H9 (cell line): ENCODE data around the gene MROH2B. TPM values are rescaled to one million over a fixed set of nuclear protein-coding genes. Genes with fewer than 3 reads are reported as not detected.

Experiments
- DNase-seq: peaks from one replicate; pipeline ENCODE4 v3.0.0-alpha.2; 2017
- H2AFZ ChIP-seq: one replicate; pipeline ENCODE4 v1.6.1; 2013; ENCODE audit warnings: mild to moderate bottlenecking, low read length, control low read depth, moderate library complexity
- H2AK5ac ChIP-seq: 2 replicates; pipeline ENCODE4 v1.6.1; 2013; ENCODE audit warnings: low read length, control low read depth, mixed read lengths; ENCODE audit not compliant: insufficient read length
- H2BK120ac ChIP-seq: one replicate; pipeline ENCODE4 v1.6.1; 2013; ENCODE audit warnings: low read depth, mild to moderate bottlenecking, low read length, control low read depth, inconsistent platforms; ENCODE audit not compliant: poor library complexity, severe bottlenecking
- H2BK12ac ChIP-seq: 2 replicates; pipeline ENCODE4 v1.6.1; 2013; ENCODE audit warnings: low read length, control low read depth, mixed read lengths, low read depth; ENCODE audit not compliant: insufficient read length
- H2BK15ac ChIP-seq: 2 replicates; pipeline ENCODE4 v1.6.1; 2013; ENCODE audit warnings: low read depth, low read length, control low read depth
- H2BK20ac ChIP-seq: one replicate; pipeline ENCODE4 v1.6.1; 2013; ENCODE audit warnings: low read depth, mild to moderate bottlenecking, low read length, control low read depth, inconsistent platforms; ENCODE audit not compliant: poor library complexity, severe bottlenecking
- H2BK5ac ChIP-seq: 2 replicates; pipeline ENCODE4 v1.6.1; 2013; ENCODE audit warnings: low read length, control low read depth, mixed read lengths; ENCODE audit not compliant: insufficient read length
- H3K14ac ChIP-seq: 2 replicates; pipeline ENCODE4 v1.6.1; 2013; ENCODE audit warnings: low read length, control low read depth; ENCODE audit not compliant: insufficient read depth
- H3K18ac ChIP-seq: 2 replicates; pipeline ENCODE4 v1.6.1; 2013; ENCODE audit warnings: low read depth, mild to moderate bottlenecking, mixed read lengths, low read length, control low read depth; ENCODE audit not compliant: insufficient read length
- H3K23ac ChIP-seq: 2 replicates; pipeline ENCODE4 v1.6.1; 2013; ENCODE audit warnings: low read length, control low read depth, mixed read lengths, low read depth; ENCODE audit not compliant: insufficient read length
- H3K23me2 ChIP-seq: 2 replicates; pipeline ENCODE4 v1.6.1; 2013; ENCODE audit warnings: low read depth, mild to moderate bottlenecking, mixed read lengths, low read length, control low read depth; ENCODE audit not compliant: insufficient read length, poor library complexity, severe bottlenecking
- H3K27ac ChIP-seq: 2 replicates; pipeline ENCODE4 v1.5.1; 2013; ENCODE audit warnings: low read length, control low read depth, mixed read lengths, low read depth; ENCODE audit not compliant: insufficient read length
- H3K27me3 ChIP-seq: 2 replicates; pipeline ENCODE4 v1.6.1; 2013; ENCODE audit warnings: low read length, control low read depth, inconsistent platforms; ENCODE audit not compliant: insufficient read depth
- H3K4ac ChIP-seq: 2 replicates; pipeline ENCODE4 v1.6.1; 2013; ENCODE audit warnings: low read depth, mild to moderate bottlenecking, control low read depth, inconsistent platforms, low read length, moderate library complexity
- H3K4me1 ChIP-seq: 2 replicates; pipeline ENCODE4 v1.6.1; 2013; ENCODE audit warnings: low read length, control low read depth, inconsistent platforms; ENCODE audit not compliant: insufficient read depth
- H3K4me2 ChIP-seq: 2 replicates; pipeline ENCODE4 v1.6.1; 2013; ENCODE audit warnings: low read length, control low read depth, mixed read lengths; ENCODE audit not compliant: insufficient read length, insufficient read depth
- H3K56ac ChIP-seq: 2 replicates; pipeline ENCODE4 v1.6.1; 2013; ENCODE audit warnings: low read depth, mild to moderate bottlenecking, mixed read lengths, low read length, control low read depth; ENCODE audit not compliant: insufficient read length
- H3K79me1 ChIP-seq: 2 replicates; pipeline ENCODE4 v1.6.1; 2013; ENCODE audit warnings: low read depth, mild to moderate bottlenecking, moderate library complexity, low read length, control low read depth, inconsistent platforms; ENCODE audit not compliant: insufficient read depth, poor library complexity, severe bottlenecking
- H3K79me2 ChIP-seq: 2 replicates; pipeline ENCODE4 v1.6.1; 2013; ENCODE audit warnings: low read length, control low read depth, inconsistent platforms; ENCODE audit not compliant: insufficient read depth
- H3K9ac ChIP-seq: 2 replicates; pipeline ENCODE4 v1.6.1; 2013; ENCODE audit warnings: low read length, control low read depth, mixed read lengths; ENCODE audit not compliant: insufficient read length; ENCODE audit errors: extremely low read depth
- H3K9me3 ChIP-seq: one replicate; pipeline ENCODE4 v1.6.1; 2013; ENCODE audit warnings: low read depth, low read length, inconsistent platforms; ENCODE audit not compliant: control insufficient read depth
- H3T11ph ChIP-seq: one replicate; pipeline ENCODE4 v1.6.1; 2013; ENCODE audit warnings: mild to moderate bottlenecking, low read length, control low read depth, inconsistent platforms
- H4K20me1 ChIP-seq: one replicate; pipeline ENCODE4 v1.6.1; 2013; ENCODE audit not compliant: control insufficient read depth, insufficient read length, insufficient read depth
- H4K5ac ChIP-seq: 2 replicates; pipeline ENCODE4 v1.6.1; 2013; ENCODE audit warnings: low read depth, mild to moderate bottlenecking, mixed read lengths, low read length, control low read depth; ENCODE audit not compliant: insufficient read length
- H4K8ac ChIP-seq: replicated peaks from 2 replicates; pipeline ENCODE4 v1.6.1; 2013; ENCODE audit warnings: low read length, control low read depth, mixed read lengths, low read depth; ENCODE audit not compliant: insufficient read length
- H4K91ac ChIP-seq: 2 replicates; pipeline ENCODE4 v1.6.1; 2013; ENCODE audit warnings: low read depth, mild to moderate bottlenecking, moderate library complexity, mixed read lengths, low read length, control low read depth; ENCODE audit not compliant: insufficient read length
- H3K27ac Mint-ChIP-seq, 3 experiments: 2 replicates in 2 of 3; 3 replicates in 1 of 3; pipeline ENCODE4 v1.8.0; 2020 to 2021; ENCODE audit warnings: mixed read lengths in 3 of 3, mild to moderate bottlenecking in 1 of 3, moderate library complexity in 1 of 3
- H3K27me3 Mint-ChIP-seq: 2 replicates; pipeline ENCODE4 v1.8.0; 2021; ENCODE audit warnings: low read depth, mild to moderate bottlenecking, moderate library complexity, mixed read lengths
- H3K36me3 Mint-ChIP-seq, 3 experiments: 2 replicates in 2 of 3; 3 replicates in 1 of 3; pipeline ENCODE4 v1.8.0; 2020 to 2021; ENCODE audit warnings: low read depth in 3 of 3, mixed read lengths in 3 of 3; ENCODE audit not compliant: insufficient read depth in 1 of 3
- H3K4me1 Mint-ChIP-seq, 2 experiments: 2 replicates each; pipeline ENCODE4 v1.8.0; 2020; ENCODE audit warnings: mixed read lengths in 2 of 2
- H3K4me3 Mint-ChIP-seq, 2 experiments: 2 replicates in 1 of 2; 3 replicates in 1 of 2; pipeline ENCODE4 v1.8.0; 2020 to 2021; ENCODE audit warnings: mild to moderate bottlenecking in 2 of 2, mixed read lengths in 2 of 2, moderate library complexity in 1 of 2
- H3K9me3 Mint-ChIP-seq, 2 experiments: 2 replicates in 1 of 2; 3 replicates in 1 of 2; pipeline ENCODE4 v1.8.0; 2020; ENCODE audit warnings: mild to moderate bottlenecking in 2 of 2, mixed read lengths in 2 of 2, moderate library complexity in 1 of 2
- WGBS: extraction: QIAGEN DNeasy Blood & Tissue Kit; methylation state at CpG from one replicate; pipeline ENCODE4 v1.1.7; 2013; ENCODE audit warnings: missing lambda C conversion rate, low lambda C conversion rate, mixed read lengths; ENCODE audit not compliant: insufficient read length; ENCODE audit errors: extremely low coverage; 5-methylcytosine and 5-hydroxymethylcytosine counted together
- total RNA-seq: library from RNA; stranded (reverse); gene quantifications from 2 replicates; pipeline ENCODE4 v1.2.1, GENCODE V29; 2021
- TF ChIP-seq, protein P1 (sequence below): fragments of 200-600 bp; sonication (generic); conservative IDR thresholded peaks from 3 replicates; pipeline ENCODE4 v1.8.0; 2021; ENCODE audit warnings: antibody characterized with exemption, mild to moderate bottlenecking

Gene MROH2B
- total RNA-seq, 1 experiment from 2014 or later = not detected

DNA sequence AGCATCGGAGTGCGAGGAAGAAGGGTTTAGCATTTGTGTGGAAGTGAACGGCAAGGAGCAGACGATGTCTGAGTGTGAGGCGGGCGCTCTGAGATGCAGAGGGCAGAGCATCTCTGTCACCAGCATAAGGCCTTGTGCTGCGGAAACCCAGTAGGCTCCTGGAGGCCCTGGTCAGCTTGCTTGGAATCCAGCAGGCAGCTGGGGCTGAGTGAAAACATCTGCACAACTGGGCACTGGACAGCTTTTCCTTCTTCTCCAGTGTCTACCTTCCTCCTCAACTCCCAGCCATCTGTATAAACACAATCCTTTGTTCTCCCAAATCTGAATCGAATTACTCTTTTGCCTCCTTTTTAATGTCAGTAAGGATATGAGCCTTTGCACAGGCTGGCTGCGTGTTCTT lies 89.7 kb downstream of the MROH2B start:
- Histone ChIP-seq H3K9ac (no peak overlapping the region), H3K9me3 (no peaks in the 10 kb centered on the region), H2BK5ac (no peak overlapping the region), H3K27ac (no peak overlapping the region), H3T11ph (no peak overlapping the region), H2BK12ac (no peak overlapping the region), H2BK20ac (no peak overlapping the region), H3K27me3 (no peaks in the 10 kb centered on the region), H2AK5ac (no peak overlapping the region), H4K91ac (no peak overlapping the region), H3K79me1 (no peaks in the 10 kb centered on the region), H2BK120ac (no peak overlapping the region), H3K56ac (no peak overlapping the region), H3K4me1 (no peaks in the 10 kb centered on the region), H3K14ac (no peak overlapping the region), H2BK15ac (no peak overlapping the region), H2AFZ (no peak overlapping the region), H4K20me1 (no peaks in the 10 kb centered on the region), H3K79me2 (no peaks in the 10 kb centered on the region), H3K23ac (no peak overlapping the region), H4K8ac (no peak overlapping the region), H4K5ac (no peak overlapping the region), H3K18ac (no peak overlapping the region), H3K4me2 (no peak overlapping the region), H3K4ac (no peak overlapping the region), H3K23me2 (no peaks in the 10 kb centered on the region)
- no peak overlapping the region; a peak in 1 of 7 replicates for H3K27ac Mint-ChIP-seq
- TF ChIP-seq, protein P1, sequence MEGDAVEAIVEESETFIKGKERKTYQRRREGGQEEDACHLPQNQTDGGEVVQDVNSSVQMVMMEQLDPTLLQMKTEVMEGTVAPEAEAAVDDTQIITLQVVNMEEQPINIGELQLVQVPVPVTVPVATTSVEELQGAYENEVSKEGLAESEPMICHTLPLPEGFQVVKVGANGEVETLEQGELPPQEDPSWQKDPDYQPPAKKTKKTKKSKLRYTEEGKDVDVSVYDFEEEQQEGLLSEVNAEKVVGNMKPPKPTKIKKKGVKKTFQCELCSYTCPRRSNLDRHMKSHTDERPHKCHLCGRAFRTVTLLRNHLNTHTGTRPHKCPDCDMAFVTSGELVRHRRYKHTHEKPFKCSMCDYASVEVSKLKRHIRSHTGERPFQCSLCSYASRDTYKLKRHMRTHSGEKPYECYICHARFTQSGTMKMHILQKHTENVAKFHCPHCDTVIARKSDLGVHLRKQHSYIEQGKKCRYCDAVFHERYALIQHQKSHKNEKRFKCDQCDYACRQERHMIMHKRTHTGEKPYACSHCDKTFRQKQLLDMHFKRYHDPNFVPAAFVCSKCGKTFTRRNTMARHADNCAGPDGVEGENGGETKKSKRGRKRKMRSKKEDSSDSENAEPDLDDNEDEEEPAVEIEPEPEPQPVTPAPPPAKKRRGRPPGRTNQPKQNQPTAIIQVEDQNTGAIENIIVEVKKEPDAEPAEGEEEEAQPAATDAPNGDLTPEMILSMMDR = no peak
- H3K9me3 Mint-ChIP-seq = no peaks in the 10 kb centered on the region; a peak in 1 of 5 replicates
- H3K27me3 Mint-ChIP-seq = no peaks in the 10 kb centered on the region
- no peak overlapping the region for H3K4me3 Mint-ChIP-seq
- no CpG with 5 or more reads among the region's 9 CpGs for WGBS
- peaks cover 0 to 3% of the 10 kb centered on the region in 2 experiments; a peak in 1 of 4 replicates for H3K4me1 Mint-ChIP-seq
- no peak for DNase-seq
- H3K36me3 Mint-ChIP-seq = no peaks in the 10 kb centered on the region
